Smooth muscle cell (in vitro differentiated cells): ENCODE results near the gene NTRK3. TPM values are rescaled to one million over a fixed set of nuclear protein-coding genes. Genes with fewer than 3 reads are reported as not detected.

ENCODE experiments used
- DNase-seq: peaks from one replicate; lab custom pipeline; 2025; ENCODE audit not compliant: unreplicated experiment; lab: John Stamatoyannopoulos, UW
- H2AFZ ChIP-seq: fragments of 200-600 bp; sonication (generic); 2 replicates; pipeline ENCODE4 v1.6.0; 2016; ENCODE audit warnings: antibody characterized with exemption, low read depth, mild to moderate bottlenecking
- H3F3A ChIP-seq: fragments of 200-600 bp; sonication (generic); 2 replicates; pipeline ENCODE4 v1.6.0; 2017; ENCODE audit warnings: antibody characterized with exemption, low read depth
- H3K27ac ChIP-seq: fragments of 200-600 bp; sonication (generic); 2 replicates; pipeline ENCODE4 v1.5.1; 2016; ENCODE audit warnings: low read depth, mild to moderate bottlenecking
- H3K27me3 ChIP-seq: fragments of 200-600 bp; sonication (generic); 2 replicates; pipeline ENCODE4 v1.6.1; 2016; ENCODE audit warnings: low read depth, mild to moderate bottlenecking
- H3K36me3 ChIP-seq: fragments of 200-600 bp; sonication (generic); 2 replicates; pipeline ENCODE4 v1.5.1; 2016; ENCODE audit warnings: low read depth
- H3K4me1 ChIP-seq: fragments of 200-600 bp; sonication (generic); 2 replicates; pipeline ENCODE4 v1.5.1; 2016; ENCODE audit warnings: low read depth
- H3K4me2 ChIP-seq: fragments of 200-600 bp; sonication (generic); 2 replicates; pipeline ENCODE4 v1.6.0; 2016; ENCODE audit warnings: mild to moderate bottlenecking
- H3K4me3 ChIP-seq: fragments of 200-600 bp; sonication (generic); 2 replicates; pipeline ENCODE4 v1.5.1; 2016; ENCODE audit warnings: mild to moderate bottlenecking
- H3K79me2 ChIP-seq: fragments of 200-600 bp; sonication (generic); 2 replicates; pipeline ENCODE4 v1.6.0; 2016; ENCODE audit warnings: low read depth, mild to moderate bottlenecking
- H3K9ac ChIP-seq: fragments of 200-600 bp; sonication (generic); 2 replicates; pipeline ENCODE4 v1.6.0; 2016; ENCODE audit warnings: low read depth
- H3K9me3 ChIP-seq: fragments of 200-600 bp; sonication (generic); replicated peaks from 2 replicates; pipeline ENCODE4 v1.5.1; 2016; ENCODE audit warnings: low read depth
- H4K20me1 ChIP-seq: fragments of 200-600 bp; sonication (generic); 2 replicates; pipeline ENCODE4 v1.6.0; 2016; ENCODE audit warnings: low read depth
- WGBS: methylation state at CpG from one replicate; pipeline ENCODE4 v1.1.7; 2016; ENCODE audit warnings: low lambda C conversion rate; 5-methylcytosine and 5-hydroxymethylcytosine counted together
- polyA plus RNA-seq: library from polyadenylated mRNA; unstranded; fragments of >200 nt; fragmentation: Nextera tagmentation; extraction: Ambion mirVana; gene quantifications from 2 replicates; pipeline ENCODE4 v1.2.1, GENCODE V29; 2016
- total RNA-seq: library from RNA; depleted of rRNA; stranded (reverse); fragments of >200 nt; gene quantifications from 2 replicates; pipeline ENCODE4 v1.2.3, GENCODE V29; 2014
- TF ChIP-seq, protein P1 (sequence below): fragments of 200-600 bp; sonication (generic); IDR thresholded peaks from 2 replicates; pipeline ENCODE4 v1.5.1; 2017; ENCODE audit warnings: borderline replicate concordance, mild to moderate bottlenecking, antibody characterized with exemption; ENCODE audit not compliant: insufficient read depth, poor library complexity, severe bottlenecking

Gene NTRK3
- total and polyA plus RNA-seq, 2 experiments from 2014 or later = 3.3 to 3.5 TPM

DNA sequence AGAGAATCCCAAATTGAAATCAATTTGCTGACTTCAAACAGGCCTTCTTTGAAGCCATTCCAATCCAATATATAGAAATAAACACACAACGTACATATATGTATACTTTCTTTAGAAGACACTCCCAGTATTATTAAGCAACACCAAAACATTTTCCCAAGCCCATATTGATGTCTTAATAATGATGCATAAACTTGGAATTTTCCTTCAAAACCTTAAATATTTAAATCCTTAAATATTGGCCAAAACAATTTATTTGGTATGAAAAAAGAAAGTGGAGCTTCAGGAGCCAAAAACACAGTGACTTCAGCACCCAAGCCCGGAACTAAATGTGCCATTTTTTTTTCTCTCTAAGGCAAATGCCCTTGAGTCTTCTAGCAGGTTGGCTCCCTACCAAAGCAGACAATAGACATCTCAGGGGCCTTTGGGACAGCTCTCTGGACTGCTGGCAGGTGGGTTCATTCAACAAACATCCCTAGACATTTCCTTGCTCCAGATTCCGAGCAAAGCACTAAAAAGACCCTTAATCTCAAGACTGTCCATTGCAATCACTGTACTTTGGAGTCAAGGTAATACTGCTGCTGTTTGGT, 384.7 kb downstream of the NTRK3 start:
- Histone ChIP-seq H3K4me2 (peak overlapping the region; percentile 22), H4K20me1 (no peaks in the 10 kb centered on the region), H3K9ac (no peak overlapping the region), H3K36me3 (no peaks in the 10 kb centered on the region), H3F3A (peaks cover 13% of the 10 kb centered on the region), H3K4me1 (peaks cover 15% of the 10 kb centered on the region), H3K9me3 (no peaks in the 10 kb centered on the region), H3K4me3 (no peak overlapping the region), H3K27me3 (peaks cover 5% of the 10 kb centered on the region), H2AFZ (no peak overlapping the region), H3K79me2 (no peaks in the 10 kb centered on the region), H3K27ac (no peak overlapping the region)
- WGBS = 66% methylated on average over 3 of the region's 3 CpGs
- no peak for DNase-seq
- TF ChIP-seq, protein P1, sequence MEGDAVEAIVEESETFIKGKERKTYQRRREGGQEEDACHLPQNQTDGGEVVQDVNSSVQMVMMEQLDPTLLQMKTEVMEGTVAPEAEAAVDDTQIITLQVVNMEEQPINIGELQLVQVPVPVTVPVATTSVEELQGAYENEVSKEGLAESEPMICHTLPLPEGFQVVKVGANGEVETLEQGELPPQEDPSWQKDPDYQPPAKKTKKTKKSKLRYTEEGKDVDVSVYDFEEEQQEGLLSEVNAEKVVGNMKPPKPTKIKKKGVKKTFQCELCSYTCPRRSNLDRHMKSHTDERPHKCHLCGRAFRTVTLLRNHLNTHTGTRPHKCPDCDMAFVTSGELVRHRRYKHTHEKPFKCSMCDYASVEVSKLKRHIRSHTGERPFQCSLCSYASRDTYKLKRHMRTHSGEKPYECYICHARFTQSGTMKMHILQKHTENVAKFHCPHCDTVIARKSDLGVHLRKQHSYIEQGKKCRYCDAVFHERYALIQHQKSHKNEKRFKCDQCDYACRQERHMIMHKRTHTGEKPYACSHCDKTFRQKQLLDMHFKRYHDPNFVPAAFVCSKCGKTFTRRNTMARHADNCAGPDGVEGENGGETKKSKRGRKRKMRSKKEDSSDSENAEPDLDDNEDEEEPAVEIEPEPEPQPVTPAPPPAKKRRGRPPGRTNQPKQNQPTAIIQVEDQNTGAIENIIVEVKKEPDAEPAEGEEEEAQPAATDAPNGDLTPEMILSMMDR = no peak

- no peaks in the 10 kb centered on the region for H3K79me2 ChIP-seq
- 72% methylated on average over 2 of the region's 2 CpGs for WGBS
- peaks cover 12% of the 10 kb centered on the region for H3F3A ChIP-seq
- TF ChIP-seq, protein P1 = no peak
- H3K4me1 ChIP-seq = peaks cover 15% of the 10 kb centered on the region
- H3K9me3 ChIP-seq = no peaks in the 10 kb centered on the region
- H3K36me3 ChIP-seq = no peaks in the 10 kb centered on the region
- peak overlapping the region; percentile 19 for H3K4me2 ChIP-seq
- H3K9ac ChIP-seq = no peak overlapping the region
- H4K20me1 ChIP-seq = no peaks in the 10 kb centered on the region
- no peak overlapping the region for H3K4me3 ChIP-seq
- no peak overlapping the region for H3K27ac ChIP-seq
- DNase-seq = no peak
- peaks cover 11% of the 10 kb centered on the region for H3K27me3 ChIP-seq
- H2AFZ ChIP-seq = no peak overlapping the region
Measured at GRCh38 chr15:87871258-87871681, 385.3 kb downstream of the NTRK3 start.

- Histone ChIP-seq H3K4me2 (no peak overlapping the region), H3K27me3 (peaks cover 43% of the 10 kb centered on the region), H3K9ac (no peak overlapping the region), H3K27ac (no peak overlapping the region), H3F3A (no peaks in the 10 kb centered on the region), H3K4me3 (no peak overlapping the region), H2AFZ (no peak overlapping the region), H3K79me2 (no peaks in the 10 kb centered on the region), H3K9me3 (no peaks in the 10 kb centered on the region), H3K36me3 (no peaks in the 10 kb centered on the region), H3K4me1 (no peaks in the 10 kb centered on the region), H4K20me1 (no peaks in the 10 kb centered on the region)
- TF ChIP-seq, protein P1 = no peak
- 22% methylated on average over 3 of the region's 3 CpGs for WGBS
- DNase-seq = no peak
Measured at GRCh38 chr15:87866961-87867360, 389.6 kb downstream of the NTRK3 start.

DNA sequence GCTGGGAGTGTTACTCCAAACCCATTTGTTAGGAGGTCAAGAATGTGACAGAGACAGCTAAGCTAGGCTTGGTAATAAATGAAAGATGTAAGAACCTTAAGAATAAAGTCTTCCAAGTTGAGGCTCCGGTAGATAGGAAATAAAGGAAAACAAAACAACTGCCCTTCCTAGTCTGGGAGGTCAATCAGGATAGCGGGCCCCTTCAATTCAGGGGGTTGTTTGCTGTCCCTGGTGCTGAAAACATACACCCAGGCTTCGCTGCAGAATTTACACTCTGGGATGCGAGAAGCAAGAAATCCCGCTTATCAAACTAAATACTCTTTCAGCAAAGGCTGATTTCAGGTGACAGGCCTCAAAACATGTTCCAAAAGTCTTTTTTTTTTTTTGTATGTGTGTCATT, 393.4 kb downstream of the NTRK3 start:
- H3K9ac ChIP-seq = no peak overlapping the region
- no peak for DNase-seq
- TF ChIP-seq, protein P1 = no peak
- H3K79me2 ChIP-seq = no peaks in the 10 kb centered on the region
- no peak overlapping the region for H3K4me2 ChIP-seq
- no peak overlapping the region for H3K4me3 ChIP-seq
- 52% methylated on average over 5 of the region's 5 CpGs for WGBS
- H3K27me3 ChIP-seq = peaks cover 59% of the 10 kb centered on the region
- no peaks in the 10 kb centered on the region for H3K4me1 ChIP-seq
- H2AFZ ChIP-seq = no peak overlapping the region
- no peaks in the 10 kb centered on the region for H3F3A ChIP-seq
- no peak overlapping the region for H3K27ac ChIP-seq
- H4K20me1 ChIP-seq = no peaks in the 10 kb centered on the region
- H3K36me3 ChIP-seq = no peaks in the 10 kb centered on the region
- no peaks in the 10 kb centered on the region for H3K9me3 ChIP-seq
